Spleen (tissue), 7 donors: ENCODE data around the gene IQCE.

Source experiments
- CTCF ChIP-seq, 11 experiments: fragments of 200-600 bp in 7 of 11; fragments of 450-650 bp in 4 of 11; sonication (generic) in 4 of 11; IDR thresholded peaks in 8 of 11; conservative IDR thresholded peaks in 3 of 11; 1 replicate in 7 of 11; 2 replicates in 4 of 11; pipeline versions ENCODE4 v1.4.0 to v1.8.0; 2016 to 2021; ENCODE audit warnings: antibody characterized with exemption in 11 of 11, inconsistent platforms in 4 of 11, mild to moderate bottlenecking in 1 of 11
- POLR2A ChIP-seq, 3 donors: fragments of 450-650 bp; IDR thresholded peaks; one replicate each; pipeline ENCODE4 v1.5.1; 2017; ENCODE audit warnings: antibody characterized with exemption in 3 of 3, mild to moderate bottlenecking in 1 of 3
- POLR2AphosphoS5 ChIP-seq, 3 donors: sonication (generic); formaldehyde crosslinking; IDR thresholded peaks; one replicate each; pipeline ENCODE4 v1.5.1; 2017; ENCODE audit warnings: antibody characterized with exemption in 3 of 3
- donor health status: DM: no; HTN: no; CAD: no; lungs with moderate emphysema.
- donor health status: DM: no; HTN: no; CAD: no.
- donor health status: DM: no; HTN: no; CAD: no.

GRCh38 chr7:2589341-2589740 lies 30.6 kb downstream of the IQCE start:
- TF ChIP-seq CTCF (IDR thresholded peaks at IDR 0.05 in 8 of 11, conservative IDR thresholded peaks at IDR 0.05 in 3 of 11), result no peak
- no peak for TF ChIP-seq POLR2AphosphoS5 (IDR thresholded peaks at IDR 0.05)
- TF ChIP-seq POLR2A (IDR thresholded peaks at IDR 0.05), result no peak
